Skin of body (tissue), 2 donors: ENCODE results near the gene ALDH1A2. TPM values are rescaled to one million over a fixed set of nuclear protein-coding genes. Genes with fewer than 3 reads are reported as not detected.
A peak's percentile ranks its signal among the peaks of the same experiment; 100 is the strongest.
"Not testable (repeated sequence)": the region's sequence is repeated elsewhere in the genome, so short reads cannot be mapped to it uniquely, and the experiment has no call there.

Experiments
- DNase-seq: peaks from one replicate; lab custom pipeline; 2025; lab: John Stamatoyannopoulos, UW
- total RNA-seq: library from RNA; depleted of rRNA; stranded (reverse); fragments of >200 nt; gene quantifications from one replicate; pipeline ENCODE4 v1.2.3, GENCODE V29; 2014

ALDH1A2 gene
- total RNA-seq, 1 donor from 2014 or later: 3.9 TPM

- DNase-seq: no peak
These were observed 23.5 kb downstream of the ALDH1A2 start for GRCh38 chr15:58042006-58042405.

- no peak for DNase-seq
These were observed 25.4 kb downstream of the ALDH1A2 start for GRCh38 chr15:58040150-58040549.

- no peak for DNase-seq
These were observed 26.2 kb downstream of the ALDH1A2 start for GRCh38 chr15:58039079-58040035.

- DNase-seq: no peak
These were observed 27.0 kb downstream of the ALDH1A2 start for GRCh38 chr15:58038426-58039078.

- no peak for DNase-seq
These were observed 27.7 kb downstream of the ALDH1A2 start for GRCh38 chr15:58037723-58038301.

GRCh38 chr15:58036579-58036978 lies 28.9 kb downstream of the ALDH1A2 start:
- DNase-seq: no peak

- DNase-seq: not testable (repeated sequence)
These were observed 37.1 kb downstream of the ALDH1A2 start for GRCh38 chr15:58028392-58028791.

- DNase-seq: no peak
These were observed 39.0 kb downstream of the ALDH1A2 start for GRCh38 chr15:58026552-58026951.

- no peak for DNase-seq
These were observed 39.5 kb downstream of the ALDH1A2 start for GRCh38 chr15:58026051-58026450.

GRCh38 chr15:58021332-58022230 lies 43.9 kb downstream of the ALDH1A2 start:
- no peak for DNase-seq

GRCh38 chr15:58019503-58020376 lies 45.8 kb downstream of the ALDH1A2 start:
- no peak for DNase-seq

GRCh38 chr15:58017869-58018268 lies 47.6 kb downstream of the ALDH1A2 start:
- no peak for DNase-seq

- no peak for DNase-seq
These were observed 48.8 kb downstream of the ALDH1A2 start for GRCh38 chr15:58016581-58017175.

- DNase-seq: no peak
These were observed 49.9 kb downstream of the ALDH1A2 start for GRCh38 chr15:58015565-58015964.

- DNase-seq: no peak
These were observed 51.0 kb downstream of the ALDH1A2 start for GRCh38 chr15:58014470-58014869.

GRCh38 chr15:58014040-58014439 lies 51.5 kb downstream of the ALDH1A2 start:
- DNase-seq: no peak

- peak; percentile 8 for DNase-seq
These were observed 54.5 kb downstream of the ALDH1A2 start for GRCh38 chr15:58010983-58011382.

GRCh38 chr15:58003810-58004209 lies 61.7 kb downstream of the ALDH1A2 start:
- no peak for DNase-seq

GRCh38 chr15:58002338-58003126 lies 63.0 kb downstream of the ALDH1A2 start:
- no peak for DNase-seq
